ENCODE data around the gene AKR1D1.
"Not testable (repeated sequence)": the region's sequence is repeated elsewhere in the genome, so short reads cannot be mapped to it uniquely, and the experiment has no call there.

AKR1D1 gene

DNA sequence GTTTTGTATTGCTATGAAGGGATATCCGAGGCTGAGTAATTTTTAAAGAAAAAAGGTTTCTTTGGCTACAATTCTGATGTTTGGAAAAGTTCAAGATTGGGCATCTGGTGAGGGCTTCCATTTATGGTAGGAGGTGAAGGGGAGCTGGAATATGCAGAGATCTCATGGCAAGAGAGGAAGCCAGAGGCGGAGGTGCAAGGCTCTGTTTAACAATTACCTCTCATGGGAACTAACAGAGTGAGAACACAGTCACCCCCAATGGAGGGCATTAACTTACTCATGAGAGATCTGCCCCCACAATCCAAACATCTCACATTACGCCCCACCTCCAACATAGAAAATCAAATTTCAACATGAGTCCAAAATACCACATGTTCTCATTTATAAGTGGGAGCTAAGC lies 62.0 kb downstream of the AKR1D1 start:
- H3K27ac Mint-ChIP-seq (ENCODE audit: low read depth) = no peak overlapping the region
- no peaks in the 10 kb centered on the region for H3K9me3 Mint-ChIP-seq
- H3K27me3 Mint-ChIP-seq = peaks cover 49% of the 10 kb centered on the region
- no peak overlapping the region for H3K4me3 Mint-ChIP-seq
- ATAC-seq (replicated peaks; ENCODE audit: extremely low read depth, poor library complexity, severe bottlenecking) (no peak), DNase-seq (ENCODE audit: low spot score in 2 of 2) (no peak)
- H3K36me3 Mint-ChIP-seq (ENCODE audit: insufficient read depth) = peaks cover 1% of the 10 kb centered on the region
- H3K4me1 Mint-ChIP-seq = no peaks in the 10 kb centered on the region

- Mint-ChIP-seq H3K27ac (ENCODE audit: low read depth) (no peak overlapping the region), H3K9me3 (no peaks in the 10 kb centered on the region), H3K4me1 (peaks cover 6% of the 10 kb centered on the region), H3K27me3 (peaks cover 44% of the 10 kb centered on the region), H3K36me3 (ENCODE audit: insufficient read depth) (peaks cover 1% of the 10 kb centered on the region), H3K4me3 (no peak overlapping the region)
- ATAC-seq (replicated peaks; ENCODE audit: extremely low read depth, poor library complexity, severe bottlenecking) (no peak), DNase-seq (ENCODE audit: low spot score in 2 of 2) (no peak)
Observed at GRCh38 chr7:138142583-138143201, 66.4 kb downstream of the AKR1D1 start.

- Mint-ChIP-seq H3K9me3 (no peaks in the 10 kb centered on the region), H3K4me1 (peaks cover 6% of the 10 kb centered on the region), H3K27me3 (peaks cover 30% of the 10 kb centered on the region), H3K27ac (ENCODE audit: low read depth) (no peak overlapping the region), H3K4me3 (no peak overlapping the region), H3K36me3 (ENCODE audit: insufficient read depth) (peaks cover 1% of the 10 kb centered on the region)
- no peak for DNase-seq (ENCODE audit: low spot score in 2 of 2)
- ATAC-seq (replicated peaks; ENCODE audit: extremely low read depth, poor library complexity, severe bottlenecking) = no peak
Observed at GRCh38 chr7:138144958-138145357, 68.7 kb downstream of the AKR1D1 start.

GRCh38 chr7:138146221-138146620 lies 70.0 kb downstream of the AKR1D1 start:
- not testable (repeated sequence) for H3K4me3 Mint-ChIP-seq; H3K4me1 Mint-ChIP-seq; DNase-seq (ENCODE audit: low spot score in 2 of 2); H3K9me3 Mint-ChIP-seq; ATAC-seq (replicated peaks; ENCODE audit: extremely low read depth, poor library complexity, severe bottlenecking); H3K36me3 Mint-ChIP-seq (ENCODE audit: insufficient read depth); H3K27ac Mint-ChIP-seq (ENCODE audit: low read depth)
- peaks cover 35% of the 10 kb centered on the region for H3K27me3 Mint-ChIP-seq

DNA sequence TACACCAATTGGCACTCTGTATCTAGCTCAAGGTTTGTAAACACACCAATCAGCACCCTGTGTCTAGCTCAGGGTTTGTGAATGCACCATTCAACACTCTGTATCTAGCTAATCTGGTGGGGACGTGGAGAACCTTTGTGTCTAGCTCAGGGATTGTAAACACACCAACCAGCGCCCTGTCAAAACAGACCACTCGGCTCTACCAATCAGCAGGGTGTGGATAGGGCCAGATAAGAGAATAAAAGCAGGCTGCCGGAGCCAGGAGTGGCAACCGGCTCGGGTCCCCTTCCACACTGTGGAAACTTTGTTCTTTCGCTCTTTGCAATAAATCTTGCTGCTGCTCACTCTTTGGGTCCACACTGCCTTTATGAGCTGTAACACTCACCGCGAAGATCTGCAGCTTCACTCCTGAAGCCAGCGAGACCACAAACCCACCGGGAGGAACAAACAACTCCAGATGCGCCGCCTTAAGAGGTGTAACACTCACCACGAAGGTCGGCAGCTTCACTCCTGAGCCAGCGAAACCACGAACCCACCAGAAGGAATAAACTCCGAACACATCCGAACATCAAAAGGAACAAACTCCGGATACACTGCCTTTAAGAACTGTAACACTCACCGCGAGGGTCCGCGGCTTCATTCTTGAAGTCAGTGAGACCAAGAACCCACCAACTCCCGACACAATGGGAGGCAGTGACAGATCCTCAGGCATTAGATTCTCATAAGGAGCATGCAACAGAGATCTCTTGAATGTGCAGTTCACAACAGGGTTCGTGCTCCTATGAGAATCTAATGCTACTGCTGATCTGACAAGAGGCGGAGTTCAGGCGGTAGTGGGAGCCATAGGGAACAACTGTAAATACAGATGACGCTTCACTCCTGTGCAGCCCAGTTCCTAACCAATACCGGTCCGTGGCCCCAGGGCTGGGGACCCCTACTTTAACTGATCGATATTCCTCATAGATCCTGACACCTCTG lies 70.8 kb downstream of the AKR1D1 start:
- not testable (repeated sequence) for H3K36me3 Mint-ChIP-seq (ENCODE audit: insufficient read depth); DNase-seq (ENCODE audit: low spot score in 2 of 2); H3K4me1 Mint-ChIP-seq; ATAC-seq (replicated peaks; ENCODE audit: extremely low read depth, poor library complexity, severe bottlenecking); H3K27ac Mint-ChIP-seq (ENCODE audit: low read depth); H3K9me3 Mint-ChIP-seq
- H3K4me3 Mint-ChIP-seq = peak overlapping the region; percentile 38
- peaks cover 35% of the 10 kb centered on the region for H3K27me3 Mint-ChIP-seq

DNA sequence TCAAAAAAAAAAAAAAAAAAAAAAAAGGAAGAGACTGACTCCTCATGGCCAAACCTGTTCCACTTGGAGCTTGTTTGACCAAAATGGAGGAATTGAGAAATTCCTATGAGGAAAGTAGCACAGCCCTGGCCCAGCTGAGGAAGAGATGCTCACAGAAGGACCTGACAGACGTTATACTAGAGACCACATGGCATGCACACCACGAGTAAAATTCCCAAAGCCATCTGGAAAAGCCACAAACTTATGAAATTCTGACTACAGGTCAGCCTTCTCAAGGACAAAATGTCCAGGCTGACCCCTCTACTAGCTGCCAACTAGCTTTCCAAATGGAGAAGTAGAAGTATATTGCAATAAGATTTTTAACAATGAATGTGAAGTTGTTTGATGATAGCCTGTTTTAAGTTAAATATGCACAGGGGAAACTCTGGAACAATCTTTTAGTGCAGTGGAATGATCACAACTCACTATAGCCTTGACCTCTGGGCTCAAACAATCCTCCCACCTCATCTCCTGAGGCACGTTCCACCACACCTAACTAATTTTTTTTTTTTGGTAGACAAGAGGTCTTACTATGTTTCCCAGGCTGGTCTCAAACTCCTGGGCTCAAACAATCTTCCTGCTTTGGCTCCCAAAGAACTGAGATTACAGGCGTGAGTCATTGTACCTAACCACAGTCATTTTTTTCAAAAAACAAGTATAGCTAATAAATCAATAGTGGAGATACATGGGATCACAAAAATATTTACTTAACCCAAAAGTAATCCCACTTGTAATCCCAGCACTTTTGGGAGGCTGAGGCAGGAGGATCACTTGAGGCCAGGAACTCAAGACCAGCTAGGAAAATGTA lies 75.7 kb downstream of the AKR1D1 start:
- H3K4me3 Mint-ChIP-seq = no peak overlapping the region
- H3K27ac Mint-ChIP-seq (ENCODE audit: low read depth) = no peak overlapping the region
- DNase-seq (ENCODE audit: low spot score in 2 of 2) (no peak), ATAC-seq (replicated peaks; ENCODE audit: extremely low read depth, poor library complexity, severe bottlenecking) (no peak)
- peaks cover 26% of the 10 kb centered on the region for H3K27me3 Mint-ChIP-seq
- no peaks in the 10 kb centered on the region for H3K36me3 Mint-ChIP-seq (ENCODE audit: insufficient read depth)
- no peaks in the 10 kb centered on the region for H3K9me3 Mint-ChIP-seq
- peaks cover 3% of the 10 kb centered on the region for H3K4me1 Mint-ChIP-seq

- no peaks in the 10 kb centered on the region for H3K4me1 Mint-ChIP-seq
- H3K27me3 Mint-ChIP-seq = peaks cover 17% of the 10 kb centered on the region
- H3K27ac Mint-ChIP-seq (ENCODE audit: low read depth) = no peak overlapping the region
- ATAC-seq (replicated peaks; ENCODE audit: extremely low read depth, poor library complexity, severe bottlenecking) (no peak), DNase-seq (ENCODE audit: low spot score in 2 of 2) (no peak)
- no peaks in the 10 kb centered on the region for H3K36me3 Mint-ChIP-seq (ENCODE audit: insufficient read depth)
- no peaks in the 10 kb centered on the region for H3K9me3 Mint-ChIP-seq
- no peak overlapping the region for H3K4me3 Mint-ChIP-seq
Observed at GRCh38 chr7:138154661-138155060, 78.4 kb downstream of the AKR1D1 start.

DNA sequence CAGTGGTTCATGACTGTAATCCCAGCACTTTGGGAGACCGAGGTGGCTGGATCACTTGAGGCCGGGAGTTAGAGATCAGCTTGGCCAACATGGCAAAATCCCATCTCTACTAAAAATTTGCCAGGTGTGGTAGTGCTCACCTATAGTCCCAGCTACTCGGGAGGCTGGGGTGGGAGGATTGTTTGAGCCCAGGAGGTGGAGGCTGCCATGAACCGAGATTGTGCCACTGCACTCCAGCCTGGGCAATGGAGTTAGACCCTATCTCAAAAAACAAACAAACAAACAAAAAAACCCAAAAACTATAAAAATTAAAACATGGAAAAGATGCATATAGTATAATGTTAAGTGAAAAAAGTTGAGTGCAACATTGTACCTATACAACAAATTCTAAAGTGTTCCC lies 81.4 kb downstream of the AKR1D1 start:
- Mint-ChIP-seq H3K36me3 (ENCODE audit: insufficient read depth) (no peaks in the 10 kb centered on the region), H3K27me3 (peaks cover 8% of the 10 kb centered on the region), H3K4me3 (no peak overlapping the region), H3K9me3 (no peaks in the 10 kb centered on the region), H3K4me1 (no peaks in the 10 kb centered on the region), H3K27ac (ENCODE audit: low read depth) (no peak overlapping the region)
- DNase-seq (ENCODE audit: low spot score in 2 of 2) (no peak), ATAC-seq (replicated peaks; ENCODE audit: extremely low read depth, poor library complexity, severe bottlenecking) (no peak)

- no peak for DNase-seq (ENCODE audit: low spot score in 2 of 2)
- Mint-ChIP-seq H3K36me3 (ENCODE audit: insufficient read depth) (no peaks in the 10 kb centered on the region), H3K27ac (ENCODE audit: low read depth) (no peak overlapping the region), H3K27me3 (no peaks in the 10 kb centered on the region), H3K4me3 (no peak overlapping the region), H3K4me1 (no peaks in the 10 kb centered on the region), H3K9me3 (peaks cover under 1% of the 10 kb centered on the region)
- no peak for ATAC-seq (replicated peaks; ENCODE audit: extremely low read depth, poor library complexity, severe bottlenecking)
Observed at GRCh38 chr7:138158739-138159528, 82.7 kb downstream of the AKR1D1 start.

DNA sequence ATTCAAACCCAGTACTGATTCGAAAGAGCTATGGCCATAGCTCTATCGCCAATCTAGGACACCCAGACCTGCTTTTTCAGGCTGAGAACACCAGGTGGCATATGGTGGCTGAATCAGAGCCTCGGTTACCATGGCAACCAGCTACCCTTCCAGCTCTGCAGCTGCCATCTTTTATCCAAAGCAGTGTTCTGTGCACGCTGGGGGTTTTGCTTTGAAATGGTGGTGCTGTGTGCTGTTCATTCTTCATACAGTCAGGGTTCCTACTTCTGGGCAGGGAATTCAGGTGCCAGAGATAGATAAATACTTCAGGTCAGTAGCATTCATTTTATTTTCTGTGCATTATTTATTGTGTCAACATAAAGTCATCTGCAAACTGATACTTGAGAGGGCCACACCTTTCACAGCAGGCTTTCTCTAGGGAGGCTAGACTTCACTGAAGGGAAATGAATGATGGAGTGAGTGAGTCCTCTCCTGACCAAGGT lies 85.4 kb downstream of the AKR1D1 start:
- Mint-ChIP-seq H3K4me1 (no peaks in the 10 kb centered on the region), H3K27me3 (peaks cover 3% of the 10 kb centered on the region), H3K36me3 (ENCODE audit: insufficient read depth) (no peaks in the 10 kb centered on the region), H3K4me3 (no peak overlapping the region), H3K27ac (ENCODE audit: low read depth) (no peak overlapping the region), H3K9me3 (peaks cover 13% of the 10 kb centered on the region)
- DNase-seq (ENCODE audit: low spot score in 2 of 2) (peak; percentile 37 to 68), ATAC-seq (replicated peaks; ENCODE audit: extremely low read depth, poor library complexity, severe bottlenecking) (peak; percentile 92)

GRCh38 chr7:138162236-138162635 lies 86.0 kb downstream of the AKR1D1 start:
- no peak for ATAC-seq (replicated peaks; ENCODE audit: extremely low read depth, poor library complexity, severe bottlenecking)
- Mint-ChIP-seq H3K27me3 (peaks cover 9% of the 10 kb centered on the region), H3K4me1 (no peaks in the 10 kb centered on the region), H3K9me3 (peaks cover 13% of the 10 kb centered on the region), H3K4me3 (no peak overlapping the region), H3K27ac (ENCODE audit: low read depth) (no peak overlapping the region), H3K36me3 (ENCODE audit: insufficient read depth) (no peaks in the 10 kb centered on the region)
- no peak for DNase-seq (ENCODE audit: low spot score in 2 of 2)

GRCh38 chr7:138163800-138164199 lies 87.5 kb downstream of the AKR1D1 start:
- Mint-ChIP-seq H3K36me3 (ENCODE audit: insufficient read depth) (no peaks in the 10 kb centered on the region), H3K4me3 (no peak overlapping the region), H3K4me1 (no peaks in the 10 kb centered on the region), H3K27ac (ENCODE audit: low read depth) (no peak overlapping the region), H3K27me3 (peaks cover 25% of the 10 kb centered on the region), H3K9me3 (peaks cover 13% of the 10 kb centered on the region)
- ATAC-seq (replicated peaks; ENCODE audit: extremely low read depth, poor library complexity, severe bottlenecking) (no peak), DNase-seq (ENCODE audit: low spot score in 2 of 2) (no peak)
